HG03108 (cell line): Measurements from ENCODE around the gene PCDHA7.
"Not testable (repeated sequence)": the region's sequence is repeated elsewhere in the genome, so short reads cannot be mapped to it uniquely, and the experiment has no call there.

Experiments used
- ATAC-seq: cut with Tn5 transposase; IDR thresholded peaks from one replicate; pipeline ENCODE4 v1.9.1; 2021; ENCODE audit warnings: moderate library complexity; ENCODE audit not compliant: unreplicated experiment

The PCDHA7 gene

GRCh38 chr5:140822969-140823368, 11.1 kb upstream of the PCDHA7 start:
- not testable (repeated sequence) for ATAC-seq

GRCh38 chr5:140823475-140823874, 10.6 kb upstream of the PCDHA7 start:
- ATAC-seq = no peak

GRCh38 chr5:140827704-140828361, 6.2 kb upstream of the PCDHA7 start, which contains the start of gene PCDHA6:
Gene PCDHA6 (plus strand): TSS chr5:140827960. CDS start chr5:140828092, 132 bp downstream.
- ATAC-seq = no peak

- ATAC-seq = no peak
These were observed 5.7 kb upstream of the PCDHA7 start for GRCh38 chr5:140828362-140828737.

GRCh38 chr5:140829511-140830501, 4.3 kb upstream of the PCDHA7 start:
- not testable (repeated sequence) for ATAC-seq

GRCh38 chr5:140834439-140835008, 455 bp downstream of the PCDHA7 start:
- not testable (repeated sequence) for ATAC-seq

- ATAC-seq = no peak
These were observed 1.8 kb downstream of the PCDHA7 start for GRCh38 chr5:140835622-140836510.

- no peak for ATAC-seq
These were observed 7.2 kb downstream of the PCDHA7 start, which contains the start of gene PCDHA8 for GRCh38 chr5:140840978-140841962. Gene PCDHA8 (plus strand): TSS chr5:140841187. CDS start chr5:140841322, 135 bp downstream.

- no peak for ATAC-seq
These were observed 9.0 kb downstream of the PCDHA7 start for GRCh38 chr5:140842798-140843733.

- ATAC-seq = not testable (repeated sequence)
These were observed 14.4 kb downstream of the PCDHA7 start, which contains the start of gene PCDHA9 for GRCh38 chr5:140848139-140849102. Gene PCDHA9 (plus strand): TSS chr5:140848382. CDS start chr5:140848496, 114 bp downstream.

- ATAC-seq = not testable (repeated sequence)
These were observed 16.0 kb downstream of the PCDHA7 start for GRCh38 chr5:140849831-140850634.

- ATAC-seq = no peak
These were observed 22.0 kb downstream of the PCDHA7 start, which contains the start of gene PCDHA10 for GRCh38 chr5:140855772-140856674. Gene PCDHA10 (plus strand): TSS chr5:140855897. CDS start chr5:140856049, 152 bp downstream.

GRCh38 chr5:140857177-140857986, 23.3 kb downstream of the PCDHA7 start:
- ATAC-seq = no peak

- ATAC-seq = no peak
These were observed 23.8 kb downstream of the PCDHA7 start for GRCh38 chr5:140857987-140858240.
